NOMO-1 (cell line): ENCODE data around the gene KCNJ3.
"Not testable (repeated sequence)": the region's sequence is repeated elsewhere in the genome, so short reads cannot be mapped to it uniquely, and the experiment has no call there.

Experiments used
- DNase-seq, 2 experiments: peaks; one replicate each; lab custom pipeline; 2025; ENCODE audit not compliant: unreplicated experiment in 2 of 2; lab: John Stamatoyannopoulos, UW

Gene KCNJ3

DNA sequence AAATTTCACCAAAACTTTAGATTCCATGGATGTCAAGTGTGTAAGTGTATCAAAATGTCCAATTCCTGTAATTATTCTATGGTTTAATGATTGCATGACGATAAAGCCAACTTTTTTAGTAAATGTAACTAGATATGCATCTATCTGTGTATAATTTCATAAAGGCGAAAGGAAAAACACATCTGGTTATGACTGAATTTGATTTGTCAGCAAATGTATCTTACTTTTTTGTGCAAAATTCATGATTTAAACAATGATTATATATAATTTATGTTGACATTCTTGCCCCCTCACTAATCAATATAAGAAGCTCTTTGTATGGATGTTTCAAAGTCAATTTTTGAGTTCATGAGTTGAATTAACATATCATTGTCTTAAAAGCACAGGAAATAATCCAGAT, 138.5 kb downstream of the KCNJ3 start:
- DNase-seq: no peak

DNA sequence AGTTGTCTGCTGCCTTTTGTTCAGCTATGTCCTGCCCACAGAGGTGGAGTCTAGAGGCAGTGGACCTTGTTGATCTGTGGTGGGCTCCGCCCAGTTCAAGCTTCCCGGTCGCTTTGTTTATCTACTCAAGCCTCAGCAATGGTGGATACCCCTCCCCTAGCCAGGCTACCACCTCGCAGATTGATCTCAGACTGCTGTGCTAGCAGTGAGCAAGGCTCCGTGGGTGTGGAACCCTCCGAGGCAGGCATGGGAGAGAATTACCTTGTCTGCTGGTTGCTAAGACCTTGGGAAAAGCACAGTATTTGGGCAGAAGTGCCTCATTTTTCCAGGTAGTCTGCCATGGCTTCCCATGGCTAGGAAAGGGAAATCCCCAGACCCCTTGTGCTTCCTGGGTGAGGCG, 146.0 kb downstream of the KCNJ3 start:
- DNase-seq: no peak

DNA sequence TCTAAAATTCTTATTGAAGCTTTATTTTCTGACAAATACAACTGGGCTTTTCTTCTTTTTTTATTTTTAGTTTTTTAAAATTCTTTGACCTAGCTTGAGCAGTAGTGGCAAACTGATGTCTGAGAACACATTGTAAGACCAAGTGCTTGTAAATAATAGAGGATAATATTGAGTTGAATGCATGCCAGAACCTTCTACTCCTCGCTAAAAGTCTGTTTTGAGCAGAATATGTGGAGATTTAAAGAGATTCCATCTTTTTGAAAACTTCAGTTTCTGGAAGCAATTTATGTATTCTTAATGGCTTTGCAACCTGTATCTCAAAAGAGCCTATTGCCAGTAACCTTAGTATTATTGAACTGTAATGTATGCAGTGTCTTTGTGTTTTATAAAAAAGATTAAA, 148.3 kb downstream of the KCNJ3 start:
- DNase-seq: no peak

DNA sequence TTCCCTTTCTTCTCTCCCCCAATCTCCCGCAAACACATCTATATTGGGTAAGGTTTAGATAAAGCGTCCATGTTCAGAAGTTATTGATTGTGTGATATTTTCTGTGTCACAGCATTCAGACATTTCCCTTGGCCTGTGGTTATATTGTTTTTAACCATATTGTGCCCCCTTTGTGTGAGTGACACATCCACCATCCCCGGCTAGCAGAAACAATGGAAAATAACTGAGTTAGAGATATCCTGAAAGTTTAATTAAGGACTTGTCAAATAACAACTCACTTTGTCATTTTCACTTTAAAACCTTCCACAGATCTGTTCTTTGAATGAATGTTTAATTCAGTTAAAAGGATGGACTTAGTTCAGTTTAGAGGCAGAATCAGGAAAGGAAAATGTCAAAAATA, 151.0 kb downstream of the KCNJ3 start:
- DNase-seq: no peak

DNA sequence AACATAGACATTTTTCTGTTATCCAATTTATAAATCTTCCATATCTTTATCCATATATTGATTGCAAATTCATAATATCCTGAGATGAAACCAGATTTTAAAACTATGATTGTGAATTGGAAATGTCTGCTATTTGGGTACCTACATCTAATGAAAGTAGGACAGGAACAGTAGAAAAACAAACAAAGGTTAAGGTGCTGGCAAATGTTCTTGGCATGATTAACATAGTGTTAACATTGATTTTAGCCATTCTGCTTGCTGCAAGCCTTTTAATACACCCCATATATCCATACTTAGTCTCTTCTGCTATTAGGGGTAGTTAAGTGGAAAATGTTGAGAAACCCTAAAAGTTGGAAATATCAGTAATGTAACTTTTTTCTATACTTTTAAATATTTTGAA, 152.0 kb downstream of the KCNJ3 start:
- DNase-seq: no peak

DNA sequence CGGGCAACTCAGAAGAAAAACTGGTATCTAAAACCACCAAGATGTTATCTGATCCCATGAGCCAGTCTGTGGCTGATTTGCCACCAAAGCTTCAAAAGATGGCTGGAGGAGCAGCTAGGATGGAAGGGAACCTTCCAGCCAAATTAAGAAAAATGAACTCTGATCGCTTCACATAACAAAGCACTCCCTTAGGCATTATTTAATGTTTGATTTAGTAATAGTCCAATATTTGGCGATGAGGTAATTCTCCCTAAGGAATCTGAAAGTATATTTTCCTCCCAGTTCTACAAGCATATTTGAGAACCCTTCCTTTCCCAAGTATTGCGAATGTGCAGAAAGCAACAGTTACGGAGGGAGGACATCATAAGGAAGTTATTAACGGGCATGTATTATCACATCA, 156.6 kb downstream of the KCNJ3 start:
- no peak for DNase-seq

DNA sequence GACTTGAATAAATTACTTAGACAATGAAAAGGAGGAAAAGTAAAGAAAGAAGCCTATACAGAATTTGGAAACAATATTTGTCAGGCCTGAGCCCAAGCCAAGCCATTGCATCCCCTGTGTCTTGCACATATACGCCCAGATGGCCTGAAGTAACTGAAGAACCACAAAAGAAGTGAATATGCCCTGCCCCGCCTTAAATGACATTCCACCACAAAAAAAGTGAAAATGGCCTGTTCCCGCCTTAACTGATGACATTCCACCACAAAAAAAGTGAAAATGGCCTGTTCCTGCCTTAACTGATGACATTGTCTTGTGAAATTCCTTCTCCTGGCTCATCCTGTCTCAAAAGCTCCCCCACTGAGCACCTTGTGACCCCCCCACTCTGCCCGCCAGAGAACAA, 168.7 kb downstream of the KCNJ3 start:
- not testable (repeated sequence) for DNase-seq

DNA sequence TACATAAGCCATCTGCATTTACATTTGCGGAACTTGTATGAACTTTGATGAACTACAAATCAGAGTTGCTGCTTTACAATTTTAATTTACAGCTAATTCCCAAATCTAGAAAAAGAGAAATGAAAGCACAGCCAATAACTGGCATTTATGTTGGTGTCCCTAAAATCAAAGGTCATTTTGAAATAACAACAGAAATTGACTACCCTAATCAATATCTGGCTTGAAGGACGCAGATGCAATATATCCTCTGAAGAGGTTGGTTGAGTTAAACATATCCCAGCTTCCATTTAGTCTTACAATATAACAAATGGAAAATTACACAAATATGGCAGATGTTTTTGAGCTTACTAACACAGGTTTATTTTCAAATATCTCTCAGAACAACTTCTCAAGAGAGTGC, 177.5 kb downstream of the KCNJ3 start:
- no peak for DNase-seq

DNA sequence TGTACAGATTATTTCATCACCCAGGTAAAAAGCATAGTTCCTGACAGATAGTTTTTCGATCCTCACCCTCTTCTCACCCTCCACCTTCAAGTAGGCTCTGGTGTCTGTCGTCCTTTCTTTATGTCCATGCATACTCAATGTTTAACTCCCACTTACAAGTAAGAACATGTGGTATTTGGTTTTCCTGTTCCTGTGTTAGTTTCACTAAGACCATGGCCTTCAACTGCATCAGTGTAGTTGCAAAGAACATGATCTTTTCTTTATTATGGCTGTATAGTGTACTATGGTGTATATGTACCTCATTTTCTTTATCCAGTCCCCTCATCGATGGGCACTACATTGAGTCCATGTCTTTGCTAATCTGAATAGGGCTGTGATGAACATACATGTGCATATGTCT, 184.2 kb downstream of the KCNJ3 start:
- no peak for DNase-seq

DNA sequence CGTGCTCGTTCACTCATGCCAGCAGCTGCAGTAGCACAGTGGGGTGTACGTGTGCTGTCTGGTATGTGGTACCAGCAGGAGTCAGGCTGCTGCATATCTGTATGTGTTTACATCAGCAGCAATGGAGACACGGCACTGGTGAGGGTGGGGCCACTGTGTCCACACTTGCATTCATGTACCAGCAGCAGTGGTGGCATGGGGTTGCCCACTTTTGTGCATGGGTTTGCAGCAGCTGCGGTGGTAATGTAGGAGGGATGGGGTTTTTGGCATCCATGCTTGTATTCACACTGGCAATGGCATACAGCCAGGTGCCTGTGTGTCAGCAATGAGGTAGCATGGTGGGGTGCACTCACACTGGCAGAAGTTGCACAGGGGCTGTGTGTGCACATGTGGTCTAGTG, 187.8 kb downstream of the KCNJ3 start:
- no peak for DNase-seq

DNA sequence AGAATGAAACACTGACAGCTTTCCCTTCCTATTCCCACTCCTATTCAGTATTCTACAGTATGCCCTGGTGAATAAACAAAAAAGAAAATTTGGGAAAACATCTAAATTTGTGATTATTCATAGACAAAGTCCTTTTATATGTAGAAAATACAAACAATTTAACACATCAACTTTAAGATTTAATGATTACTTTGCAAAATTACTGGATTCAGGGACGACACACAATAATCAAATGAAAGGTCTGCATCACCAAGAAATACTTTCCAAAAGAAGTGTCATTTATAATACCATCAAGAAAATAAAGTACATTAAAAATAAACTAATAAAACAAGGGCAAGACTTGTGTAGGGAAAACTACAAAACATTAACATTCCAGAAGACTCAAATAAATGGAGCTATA, 199.8 kb downstream of the KCNJ3 start:
- DNase-seq: no peak

DNA sequence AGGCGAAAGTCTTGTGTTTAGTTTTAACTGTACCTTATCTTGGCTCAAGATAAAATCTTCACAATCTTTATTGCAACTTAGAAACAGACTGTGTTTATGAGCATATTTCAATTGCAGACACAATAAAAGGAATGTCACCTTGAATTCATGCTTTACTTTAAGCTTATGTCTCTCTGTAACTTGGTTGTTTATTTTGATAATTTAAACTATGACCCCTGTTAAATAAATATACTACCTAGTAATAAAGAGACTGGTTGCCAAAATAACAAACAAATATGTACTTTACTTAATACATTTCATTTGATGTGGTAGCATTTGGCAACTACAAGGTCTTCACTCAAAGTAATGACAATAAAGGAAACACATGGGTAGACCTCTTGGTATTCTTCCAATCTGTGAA, 202.6 kb downstream of the KCNJ3 start:
- no peak for DNase-seq
